ENCODE measurements around the gene SHROOM1. TPM values are rescaled to one million over a fixed set of nuclear protein-coding genes. Genes with fewer than 3 reads are reported as not detected.

The SHROOM1 gene
- total and polyA plus RNA-seq, 2 of the 8 experiments (the other 6 are each of a cell fraction or from before 2014, with no cell fraction given) = 3.9 to 5.2 TPM

DNA sequence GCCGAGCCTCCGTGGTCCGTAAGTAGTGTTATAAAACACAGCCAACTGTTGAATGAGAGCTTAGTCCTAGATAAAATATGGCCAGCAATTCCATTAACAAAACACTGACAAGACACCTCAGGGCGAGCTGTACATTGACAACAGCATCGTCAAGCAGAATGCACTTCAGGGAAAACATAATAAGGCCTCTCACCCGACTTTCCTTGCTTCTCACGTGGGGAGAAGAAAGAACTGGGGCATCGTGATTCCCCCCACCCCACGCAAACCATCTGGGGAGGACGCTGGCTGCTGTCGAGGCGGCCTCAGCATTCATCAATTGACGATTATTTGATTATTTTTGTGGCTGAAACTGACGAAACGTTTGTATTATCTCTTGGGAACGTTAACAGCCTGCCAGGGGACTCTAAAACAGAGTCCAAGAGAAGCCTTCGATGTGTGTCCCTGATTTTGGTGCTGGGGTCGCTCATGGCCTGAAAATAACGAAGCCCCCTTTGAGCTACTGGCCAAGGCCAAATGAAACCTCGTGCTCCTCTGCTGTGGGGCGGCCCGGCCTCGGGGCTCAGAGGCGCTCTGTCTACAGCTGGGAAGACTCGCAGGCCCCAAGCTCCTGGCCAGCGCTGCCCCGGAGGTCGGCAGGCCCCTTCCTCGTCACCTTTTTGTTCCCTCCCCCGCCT lies 35.4 kb upstream of the SHROOM1 start:
- Histone ChIP-seq H3K27ac (ENCODE audit: low read depth, low read length) (peak overlapping the region; percentile 60; the same call in 1 of the 2 replicates), H3K36me3 (ENCODE audit: control insufficient read depth in 2 of 4, insufficient read depth in 4 of 4, low read length in 3 of 4) (peaks cover 5 to 22% (median 14%) of the 10 kb centered on the region in 4 experiments; a peak in 5 of 8 replicates), H3K9me3 (ENCODE audit: insufficient read depth in 2 of 2, low read depth in 1 of 2, low read length in 1 of 2) (no peaks in the 10 kb centered on the region), H3K18ac (ENCODE audit: extremely low read depth, low read length) (no peak overlapping the region; the same call in 1 of the 2 replicates), H3K79me1 (ENCODE audit: low read depth, low read length) (peaks cover 3% of the 10 kb centered on the region; the same call in 1 of the 2 replicates), H4K8ac (ENCODE audit: extremely low read depth, insufficient read depth, low read length) (peak overlapping the region; percentile 90), H3K14ac (ENCODE audit: insufficient read length) (no peak overlapping the region), H4K20me1 (replicated peaks in 1 of 2; ENCODE audit: control insufficient read depth in 1 of 2, insufficient read depth in 2 of 2, low read length in 2 of 2) (peaks cover 0 to 2% of the 10 kb centered on the region in 2 experiments), H4K91ac (replicated peaks; ENCODE audit: insufficient read length, low read length) (no peak overlapping the region), H3K9ac (replicated peaks in 1 of 4; ENCODE audit: extremely low read depth in 1 of 4, low read depth in 3 of 4, low read length in 3 of 4) (peak overlapping the region in 3 of 4 experiments; percentile 22 to 69 (median 67); a peak in 5 of 7 replicates), H2BK15ac (ENCODE audit: low read length) (no peak overlapping the region), H2BK5ac (ENCODE audit: low read depth, low read length) (peak overlapping the region; percentile 66; the same call in 1 of the 2 replicates), H2BK120ac (replicated peaks; ENCODE audit: low read depth, low read length) (no peak overlapping the region), H2AK5ac (ENCODE audit: low read depth, low read length) (0 out of 2 replicates have a peak overlapping the region, but pooled peaks have one; percentile 58), H2AFZ (ENCODE audit: low read length) (peak overlapping the region; percentile 37), H3K23ac (ENCODE audit: insufficient read length) (no peak overlapping the region), H3K4me2 (ENCODE audit: insufficient read depth in 1 of 2, low read depth in 2 of 2, low read length in 2 of 2) (peak overlapping the region; percentile 81 to 85), H3K27me3 (replicated peaks in 1 of 4; ENCODE audit: control insufficient read depth in 3 of 4, extremely low read depth in 1 of 4, insufficient read depth in 3 of 4, low read length in 3 of 4) (no peaks in the 10 kb centered on the region), H3K4ac (replicated peaks; ENCODE audit: insufficient read length, low read depth, low read length) (no peak overlapping the region), H3K23me2 (ENCODE audit: low read depth, low read length) (peaks cover 6% of the 10 kb centered on the region), H4K5ac (ENCODE audit: insufficient read length, low read depth, low read length) (peak overlapping the region; percentile 23), H3K79me2 (ENCODE audit: control insufficient read depth in 1 of 2, insufficient read depth in 2 of 2, low read length in 2 of 2) (peaks cover 3 to 13% of the 10 kb centered on the region in 2 experiments; a peak in 2 of 4 replicates), H2BK12ac (ENCODE audit: low read depth, low read length) (0 out of 2 replicates have a peak overlapping the region, but pooled peaks have one; percentile 2), H3K4me3 (ENCODE audit: extremely low read depth in 1 of 4, insufficient read depth in 2 of 4, low read depth in 3 of 4, low read length in 4 of 4) (peak overlapping the region; percentile 80 to 99 (median 88); a peak in 7 of 8 replicates), H3K56ac (replicated peaks; ENCODE audit: insufficient read length, low read depth, low read length) (no peak overlapping the region), H2BK20ac (ENCODE audit: low read length) (no peak overlapping the region), H3K4me1 (replicated peaks in 1 of 4; ENCODE audit: control insufficient read depth in 3 of 4, insufficient read depth in 4 of 4, low read length in 3 of 4) (peaks cover 4 to 7% (median 6%) of the 10 kb centered on the region in 4 experiments; a peak in 5 of 7 replicates)
- ChIA-PET CTCF (ENCODE audit: partially characterized antibody) (interaction anchor here (0.9 to 32.2 kb wide), 7 partner anchors 11 to 59 kb away, joined by 3 to 465 read pairs (median 6); partner anchors contain the start of gene SHROOM1), POLR2A (ENCODE audit: partially characterized antibody) (interaction anchor here (0.6 to 4.3 kb wide), 18 partner anchors 9 to 572 kb away, joined by 3 to 32 read pairs (median 4); partner anchors contain the start of genes HSPA4, KIF3A, SHROOM1 and SLC22A4)
- DNase-seq (ENCODE audit: low read depth in 1 of 2, low spot score in 2 of 2) (no peak), FAIRE-seq (no peak)
- WGBS, 2 experiments (ENCODE audit: extremely low coverage in 1 of 2, insufficient coverage in 1 of 2, insufficient read length in 1 of 2, insufficient replicate concordance in 2 of 2, low coverage in 1 of 2, low lambda C conversion rate in 2 of 2, missing lambda C conversion rate in 1 of 2) = 42% methylated on average over 30 of the region's 30 CpGs; no CpG with 5 or more reads in 1 of the 2 experiments
- TF ChIP-seq SP2 (IDR thresholded peaks at IDR 0.05; ENCODE audit: low read length) = no peak
- TF ChIP-seq CREB1 (IDR thresholded peaks at IDR 0.05) = no peak
- TF ChIP-seq MAX (IDR thresholded peaks at IDR 0.05) = peak; percentile 82
- no peak for TF ChIP-seq JUND (IDR thresholded peaks at IDR 0.05; ENCODE audit: low read length)
- no peak for TF ChIP-seq RAD21 (IDR thresholded peaks at IDR 0.05 in 1 of 2, conservative IDR thresholded peaks at IDR 0.05 in 1 of 2; ENCODE audit: low read depth in 2 of 2, low read length in 2 of 2)
- TF ChIP-seq KDM4A (IDR thresholded peaks at IDR 0.05; ENCODE audit: low read depth, low read length, severe bottlenecking) = peak; percentile 37
- TF ChIP-seq E2F6 (IDR thresholded peaks at IDR 0.05) = peak; percentile 80; the same call in 1 of the 2 replicates
- no peak for TF ChIP-seq SUZ12 (IDR thresholded peaks at IDR 0.05; ENCODE audit: low read length)
- TF ChIP-seq ZNF274 (IDR thresholded peaks at IDR 0.05; ENCODE audit: borderline replicate concordance, extremely low read depth, low read length) = no peak
- no peak for TF ChIP-seq RFX5 (IDR thresholded peaks at IDR 0.05; ENCODE audit: borderline replicate concordance, low read depth, low read length)

Measured in H1 (cell line).